ENCODE results near the gene GRM1. TPM values are rescaled to one million over a fixed set of nuclear protein-coding genes. Genes with fewer than 3 reads are reported as not detected.

Gene GRM1
- polyA plus RNA-seq, 2 of the 4 experiments (the other 2 are of a cell fraction), result 0.04 TPM; not detected in 1

GRCh38 chr6:146369866-146370265 lies 341.0 kb downstream of the GRM1 start:
- no peak for FAIRE-seq
- 88% methylated on average over 1 of the region's 1 CpG for WGBS (ENCODE audit: missing lambda C conversion rate)
- no peak for ATAC-seq
- POLR2A ChIA-PET, result no interaction called here
- Histone ChIP-seq H3K4me1 (no peaks in the 10 kb centered on the region), H3K27ac (no peak overlapping the region), H3K9me3 (no peaks in the 10 kb centered on the region), H3K4me2 (no peak overlapping the region), H3K4me3 (no peak overlapping the region)
- CTCF ChIA-PET, result no interaction called here
- no peak for TF ChIP-seq RARB (CRISPR knock-in tag; IDR thresholded peaks at IDR 0.05)
- no peak for TF ChIP-seq RNF2 (IDR thresholded peaks at IDR 0.05; ENCODE audit: borderline replicate concordance, low read depth)
- no peak for TF ChIP-seq MAZ (IDR thresholded peaks at IDR 0.05; ENCODE audit: borderline replicate concordance, low read depth, low read length)
- no peak for TF ChIP-seq HDAC2 (IDR thresholded peaks at IDR 0.05)
- DNase-seq (ENCODE audit: low read depth in 1 of 2, low spot score in 1 of 2), result no peak

- CTCF ChIA-PET, result no interaction called here
- DNase-seq (ENCODE audit: low read depth in 1 of 2, low spot score in 1 of 2) (no peak), FAIRE-seq (no peak), ATAC-seq (no peak)
- POLR2A ChIA-PET, result no interaction called here
- Histone ChIP-seq H3K4me2 (no peak overlapping the region), H3K4me1 (no peaks in the 10 kb centered on the region), H3K9me3 (no peaks in the 10 kb centered on the region), H3K4me3 (no peak overlapping the region), H3K27ac (no peak overlapping the region)
- 61% methylated on average over 3 of the region's 3 CpGs for WGBS (ENCODE audit: missing lambda C conversion rate)
- no peak for TF ChIP-seq MAFK (IDR thresholded peaks at IDR 0.05; ENCODE audit: partially characterized antibody)
- no peak for TF ChIP-seq HDAC2 (IDR thresholded peaks at IDR 0.05)
- no peak for TF ChIP-seq CHD4 (IDR thresholded peaks at IDR 0.05; ENCODE audit: borderline replicate concordance)
- TF ChIP-seq FOSL2 (IDR thresholded peaks at IDR 0.05), result no peak
- no peak for TF ChIP-seq FOSL2 (CRISPR knock-in tag; IDR thresholded peaks at IDR 0.05)
- TF ChIP-seq MAZ (IDR thresholded peaks at IDR 0.05; ENCODE audit: borderline replicate concordance, low read depth, low read length), result no peak
- TF ChIP-seq HEYL (CRISPR knock-in tag; IDR thresholded peaks at IDR 0.05), result no peak
- TF ChIP-seq REST (IDR thresholded peaks at IDR 0.05), result no peak
- TF ChIP-seq PHF8 (IDR thresholded peaks at IDR 0.05; ENCODE audit: borderline replicate concordance, low read depth), result no peak
- TF ChIP-seq RFX5 (IDR thresholded peaks at IDR 0.05), result no peak
- no peak for TF ChIP-seq HES2 (IDR thresholded peaks at IDR 0.05)
- TF ChIP-seq ESRRA (IDR thresholded peaks at IDR 0.05; ENCODE audit: borderline replicate concordance, low read length), result no peak
- no peak for TF ChIP-seq KDM1A (IDR thresholded peaks at IDR 0.05; ENCODE audit: low read depth)
Observed at GRCh38 chr6:146381486-146381885, 352.6 kb downstream of the GRM1 start.

- 51% methylated on average over 3 of the region's 3 CpGs for WGBS (ENCODE audit: missing lambda C conversion rate)
- ChIA-PET CTCF (no interaction called here), POLR2A (no interaction called here)
- TF ChIP-seq HMGXB4 (CRISPR knock-in tag; IDR thresholded peaks at IDR 0.05; ENCODE audit: borderline replicate concordance) (no peak), NFE2L2 (conservative IDR thresholded peaks at IDR 0.05; ENCODE audit: low read length) (no peak), TP53 (CRISPR knock-in tag; IDR thresholded peaks at IDR 0.05) (no peak), EHMT2 (IDR thresholded peaks at IDR 0.05; ENCODE audit: low read depth) (no peak), REST (IDR thresholded peaks at IDR 0.05) (no peak), SREBF2 (IDR thresholded peaks at IDR 0.05) (no peak), ESRRA (IDR thresholded peaks at IDR 0.05; ENCODE audit: borderline replicate concordance, low read length) (no peak), CHD2 (IDR thresholded peaks at IDR 0.05; ENCODE audit: low read length, partially characterized antibody) (no peak), PBX3 (IDR thresholded peaks at IDR 0.05) (no peak), RARB (CRISPR knock-in tag; IDR thresholded peaks at IDR 0.05) (no peak), CBX8 (IDR thresholded peaks at IDR 0.05) (no peak)
Observed at GRCh38 chr6:146388736-146389364, 360.0 kb downstream of the GRM1 start.

More at GRCh38 chr6:146388736-146389364, 360.0 kb downstream of the GRM1 start:
- H3K27ac ChIP-seq, result no peak overlapping the region
- no peak overlapping the region for H3K4me2 ChIP-seq
- H3K4me3 ChIP-seq, result no peak overlapping the region
- FAIRE-seq (no peak), DNase-seq (ENCODE audit: low read depth in 1 of 2, low spot score in 1 of 2) (no peak), ATAC-seq (no peak)
- H3K4me1 ChIP-seq, result no peaks in the 10 kb centered on the region
- H3K9me3 ChIP-seq, result no peaks in the 10 kb centered on the region

All from A549 (cell line).